Measurements from ENCODE around the gene PLAAT5. TPM values are rescaled to one million over a fixed set of nuclear protein-coding genes. Genes with fewer than 3 reads are reported as not detected.

PLAAT5 gene
- 0.06 and 1.6 TPM in 2 replicates for total RNA-seq

- H3K4me3 ChIP-seq (ENCODE audit: low read depth, low read length) = peak within 1 kb of the TSS; percentile 56
- no peak for TF ChIP-seq CTCF (conservative IDR thresholded peaks at IDR 0.05; ENCODE audit: low read depth, low read length)
- DNase-seq (ENCODE audit: low read depth) = no peak
Measured at GRCh38 chr11:63490551-63491239, at the start of gene PLAAT5. Gene PLAAT5, minus strand, starts transcription at chr11:63491167. Its CDS starts 133 bp downstream, at chr11:63491034.

GRCh38 chr11:63537293-63538101 lies 46.5 kb upstream of the PLAAT5 start:
- no peak for DNase-seq (ENCODE audit: low read depth)
- H3K4me3 ChIP-seq (ENCODE audit: low read depth, low read length) = peak overlapping the region; percentile 41
- TF ChIP-seq CTCF (conservative IDR thresholded peaks at IDR 0.05; ENCODE audit: low read depth, low read length) = no peak

- peak within 1 kb of the TSS; percentile 41 for H3K4me3 ChIP-seq (ENCODE audit: low read depth, low read length)
- no peak for TF ChIP-seq CTCF (conservative IDR thresholded peaks at IDR 0.05; ENCODE audit: low read depth, low read length)
- DNase-seq (ENCODE audit: low read depth) = peak; percentile 43
Measured at GRCh38 chr11:63536669-63537292, 45.8 kb upstream of the PLAAT5 start, which contains the start of gene PLAAT4. Gene PLAAT4, plus strand, starts transcription at chr11:63536808. Its CDS starts 61 bp downstream, at chr11:63536869.

- TF ChIP-seq CTCF (conservative IDR thresholded peaks at IDR 0.05; ENCODE audit: low read depth, low read length) = no peak
- H3K4me3 ChIP-seq (ENCODE audit: low read depth, low read length) = no peak overlapping the region
- no peak for DNase-seq (ENCODE audit: low read depth)
Measured at GRCh38 chr11:63535734-63536133, 44.8 kb upstream of the PLAAT5 start.

- no peak overlapping the region for H3K4me3 ChIP-seq (ENCODE audit: low read depth, low read length)
- TF ChIP-seq CTCF (conservative IDR thresholded peaks at IDR 0.05; ENCODE audit: low read depth, low read length) = no peak
- DNase-seq (ENCODE audit: low read depth) = no peak
Measured at GRCh38 chr11:63534895-63535461, 44.0 kb upstream of the PLAAT5 start.

GRCh38 chr11:63534076-63534475 lies 43.1 kb upstream of the PLAAT5 start:
- no peak for DNase-seq (ENCODE audit: low read depth)
- no peak for TF ChIP-seq CTCF (conservative IDR thresholded peaks at IDR 0.05; ENCODE audit: low read depth, low read length)
- H3K4me3 ChIP-seq (ENCODE audit: low read depth, low read length) = no peak overlapping the region

Measured in epithelial cell of proximal tubule (primary cell).